Gastrocnemius medialis (tissue), 4 donors: ENCODE data around the gene HIRA.

Experiments used
- POLR2A ChIP-seq, 2 donors: fragments of 450-650 bp; IDR thresholded peaks; one replicate each; pipeline ENCODE4 v1.6.1; 2017; ENCODE audit warnings: antibody characterized with exemption in 2 of 2, mild to moderate bottlenecking in 2 of 2, moderate library complexity in 2 of 2
- TF ChIP-seq, protein P1 (sequence below), 5 experiments: fragments of 450-650 bp in 3 of 5; fragments of 200-600 bp in 2 of 5; sonication (generic) in 2 of 5; IDR thresholded peaks in 4 of 5; conservative IDR thresholded peaks in 1 of 5; 1 replicate in 4 of 5; 2 replicates in 1 of 5; pipeline ENCODE4 v1.5.1; 2016 to 2019; ENCODE audit warnings: antibody characterized with exemption in 5 of 5, mild to moderate bottlenecking in 3 of 5, moderate library complexity in 3 of 5

DNA sequence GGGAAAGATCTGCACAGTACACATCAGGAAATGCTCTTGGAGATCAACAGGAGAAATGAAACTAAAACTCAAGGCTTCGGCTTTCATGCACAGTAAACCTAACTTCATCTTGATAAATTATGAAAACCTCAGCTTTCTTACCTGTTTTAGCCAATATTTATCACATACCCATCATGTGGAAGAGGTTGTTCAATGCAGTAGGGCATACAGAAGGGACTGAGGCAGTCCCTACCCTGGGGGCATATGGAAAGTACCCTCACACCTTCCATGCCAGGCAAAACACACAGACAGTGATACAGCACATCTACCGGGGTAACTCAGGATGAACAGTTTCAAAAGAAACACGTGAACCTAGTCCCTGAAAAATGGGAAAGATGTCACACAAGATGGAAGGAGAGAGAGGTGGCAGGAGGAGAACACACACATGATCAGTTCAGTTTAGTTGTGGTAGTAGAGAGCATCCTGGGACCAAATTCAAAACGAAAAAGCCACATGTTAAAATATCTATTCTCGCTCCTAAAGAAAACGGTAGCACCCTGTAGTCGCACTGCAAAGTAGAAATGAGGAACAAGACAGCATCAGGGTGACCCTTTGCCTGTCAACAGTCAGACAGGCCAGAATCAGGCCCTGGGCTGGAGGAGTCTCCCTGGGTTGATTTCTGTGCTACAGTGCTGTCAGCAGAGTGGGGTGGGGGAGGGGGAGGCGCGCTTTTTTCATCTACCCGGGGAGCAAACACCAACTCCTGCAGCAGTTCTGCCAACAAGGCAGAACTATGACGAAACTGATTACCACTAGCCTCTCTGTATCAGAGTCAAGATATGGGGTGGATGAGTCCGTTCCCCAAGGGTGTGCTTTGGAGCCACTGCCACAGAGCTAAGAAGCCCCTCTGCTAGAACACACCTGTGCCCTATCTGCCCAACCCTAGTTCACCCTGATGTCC, 1.3 kb downstream of the HIRA start:
- peak; percentile 26 to 48 for TF ChIP-seq POLR2A (IDR thresholded peaks at IDR 0.05)
- TF ChIP-seq, protein P1, sequence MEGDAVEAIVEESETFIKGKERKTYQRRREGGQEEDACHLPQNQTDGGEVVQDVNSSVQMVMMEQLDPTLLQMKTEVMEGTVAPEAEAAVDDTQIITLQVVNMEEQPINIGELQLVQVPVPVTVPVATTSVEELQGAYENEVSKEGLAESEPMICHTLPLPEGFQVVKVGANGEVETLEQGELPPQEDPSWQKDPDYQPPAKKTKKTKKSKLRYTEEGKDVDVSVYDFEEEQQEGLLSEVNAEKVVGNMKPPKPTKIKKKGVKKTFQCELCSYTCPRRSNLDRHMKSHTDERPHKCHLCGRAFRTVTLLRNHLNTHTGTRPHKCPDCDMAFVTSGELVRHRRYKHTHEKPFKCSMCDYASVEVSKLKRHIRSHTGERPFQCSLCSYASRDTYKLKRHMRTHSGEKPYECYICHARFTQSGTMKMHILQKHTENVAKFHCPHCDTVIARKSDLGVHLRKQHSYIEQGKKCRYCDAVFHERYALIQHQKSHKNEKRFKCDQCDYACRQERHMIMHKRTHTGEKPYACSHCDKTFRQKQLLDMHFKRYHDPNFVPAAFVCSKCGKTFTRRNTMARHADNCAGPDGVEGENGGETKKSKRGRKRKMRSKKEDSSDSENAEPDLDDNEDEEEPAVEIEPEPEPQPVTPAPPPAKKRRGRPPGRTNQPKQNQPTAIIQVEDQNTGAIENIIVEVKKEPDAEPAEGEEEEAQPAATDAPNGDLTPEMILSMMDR (IDR thresholded peaks at IDR 0.05 in 4 of 5, conservative IDR thresholded peaks at IDR 0.05 in 1 of 5) = no peak
